ENCODE data around the gene MGAT5B. TPM values are rescaled to one million over a fixed set of nuclear protein-coding genes. Genes with fewer than 3 reads are reported as not detected.

Gene MGAT5B
- total and polyA plus RNA-seq, 4 donors, result 0.28 to 0.67 (median 0.46) TPM

GRCh38 chr17:76947771-76948170 is 79.6 kb downstream of the MGAT5B start:
- Histone ChIP-seq H3K9me3 (ENCODE audit: control insufficient read depth in 4 of 4, insufficient read depth in 3 of 4, low read length in 3 of 4) (no peaks in the 10 kb centered on the region), H3K27ac (ENCODE audit: low read depth in 1 of 2, low read length in 1 of 2) (no peak overlapping the region), H3K4me1 (ENCODE audit: control insufficient read depth in 5 of 5, insufficient read depth in 5 of 5, low read length in 5 of 5) (no peaks in the 10 kb centered on the region), H3K4me3 (no peak overlapping the region), H3K9ac (ENCODE audit: insufficient read depth in 1 of 2, low read length in 2 of 2) (no peak overlapping the region), H3K36me3 (ENCODE audit: control insufficient read depth in 4 of 4, insufficient read depth in 4 of 4, low read length in 4 of 4) (no peaks in the 10 kb centered on the region), H3K27me3 (ENCODE audit: control insufficient read depth in 3 of 3, insufficient read depth in 3 of 3, low read length in 2 of 3) (peaks cover 0 to 4% (median 0%) of the 10 kb centered on the region in 3 donors)
- no peak for TF ChIP-seq CTCF (IDR thresholded peaks at IDR 0.05; ENCODE audit: control extremely low read depth, extremely low read depth)
- 34 to 59% methylated on average over 15 to 17 of the region's 17 CpGs for WGBS, 2 donors
- DNase-seq, result no peak
- ATAC-seq (ENCODE audit: insufficient read depth, low FRiP score), result no peak

GRCh38 chr17:76948301-76948700 is 80.1 kb downstream of the MGAT5B start:
- no peak overlapping the region for H3K4me3 ChIP-seq
- no peak overlapping the region for H3K27ac ChIP-seq (ENCODE audit: low read depth in 1 of 2, low read length in 1 of 2)
- H3K36me3 ChIP-seq (ENCODE audit: control insufficient read depth in 4 of 4, insufficient read depth in 4 of 4, low read length in 4 of 4), result no peaks in the 10 kb centered on the region
- WGBS, 2 donors, result 94 to 99% methylated on average over 10 of the region's 10 CpGs
- H3K9me3 ChIP-seq (ENCODE audit: control insufficient read depth in 4 of 4, insufficient read depth in 3 of 4, low read length in 3 of 4), result no peaks in the 10 kb centered on the region
- no peak overlapping the region for H3K9ac ChIP-seq (ENCODE audit: insufficient read depth in 1 of 2, low read length in 2 of 2)
- DNase-seq (no peak), ATAC-seq (ENCODE audit: insufficient read depth, low FRiP score) (no peak)
- peaks cover 0 to 4% (median 0%) of the 10 kb centered on the region in 3 donors for H3K27me3 ChIP-seq (ENCODE audit: control insufficient read depth in 3 of 3, insufficient read depth in 3 of 3, low read length in 2 of 3)
- no peak for TF ChIP-seq CTCF (IDR thresholded peaks at IDR 0.05; ENCODE audit: control extremely low read depth, extremely low read depth)
- no peaks in the 10 kb centered on the region for H3K4me1 ChIP-seq (ENCODE audit: control insufficient read depth in 5 of 5, insufficient read depth in 5 of 5, low read length in 5 of 5)

- Histone ChIP-seq H3K27ac (ENCODE audit: low read depth in 1 of 2, low read length in 1 of 2) (no peak overlapping the region), H3K27me3 (ENCODE audit: control insufficient read depth in 3 of 3, insufficient read depth in 3 of 3, low read length in 2 of 3) (peaks cover 0 to 4% (median 0%) of the 10 kb centered on the region in 3 donors), H3K36me3 (ENCODE audit: control insufficient read depth in 4 of 4, insufficient read depth in 4 of 4, low read length in 4 of 4) (no peaks in the 10 kb centered on the region), H3K9ac (ENCODE audit: insufficient read depth in 1 of 2, low read length in 2 of 2) (no peak overlapping the region), H3K4me1 (ENCODE audit: control insufficient read depth in 5 of 5, insufficient read depth in 5 of 5, low read length in 5 of 5) (no peaks in the 10 kb centered on the region), H3K4me3 (no peak overlapping the region), H3K9me3 (ENCODE audit: control insufficient read depth in 4 of 4, insufficient read depth in 3 of 4, low read length in 3 of 4) (no peaks in the 10 kb centered on the region)
- TF ChIP-seq CTCF (IDR thresholded peaks at IDR 0.05; ENCODE audit: control extremely low read depth, extremely low read depth), result no peak
- WGBS, 2 donors, result 84 to 88% methylated on average over 27 of the region's 27 CpGs
- ATAC-seq (ENCODE audit: insufficient read depth, low FRiP score) (no peak), DNase-seq (no peak)
Measured at GRCh38 chr17:76948726-76949342, 80.6 kb downstream of the MGAT5B start.
